HCT116 (cell line): ENCODE data around the gene OPRL1. TPM values are rescaled to one million over a fixed set of nuclear protein-coding genes. Genes with fewer than 3 reads are reported as not detected.

Experiments
- ATAC-seq: fragments of 200-7000 bp; cut with Tn5 transposase; 2 replicates; pipeline ENCODE4 v1.9.1; 2020; ENCODE audit warnings: mild to moderate bottlenecking, moderate library complexity
- BruUV-seq: library from RNA; stranded (reverse); fragments of 400-500 nt; replicated peaks from 2 replicates; lab custom pipeline; 2021; lab: Mats Ljungman, UMichigan
- CTCF ChIA-PET: fragments of 300-600 bp; sonication (Branson Sonifier 250); formaldehyde crosslinking; loops from one replicate; lab custom pipeline; 2021; ENCODE audit warnings: antibody characterized with exemption; lab: Charles Lee
- POLR2A ChIA-PET: fragments of 300-600, 350-600 bp; sonication (Branson Sonifier 250); formaldehyde crosslinking; loops from one replicate; lab custom pipeline; 2021; ENCODE audit warnings: antibody characterized with exemption; lab: Charles Lee
- RAD21 ChIA-PET, 2 experiments: fragments of 300-600 bp; sonication (Branson Sonifier 250); formaldehyde crosslinking; loops; one replicate each; lab custom pipeline; 2023; ENCODE audit warnings: low total read pairs in 2 of 2; ENCODE audit not compliant: uncharacterized antibody in 2 of 2, unreplicated experiment in 2 of 2, low non-redundant PET in 1 of 2; lab: Charles Lee
- DNase-seq: peaks from one replicate; pipeline ENCODE4 v3.0.0-alpha.2; 2010; ENCODE audit warnings: low read depth, low spot score
- H2AFZ ChIP-seq: fragments of 200-600 bp; shearing (Covaris generic), sonication (generic); 2 replicates; pipeline ENCODE4 v1.6.1; 2017; ENCODE audit warnings: low read depth, mixed run types, mixed read lengths, antibody characterized with exemption, low read length; ENCODE audit not compliant: poor library complexity, severe bottlenecking
- H3K27ac ChIP-seq: 2 replicates; pipeline ENCODE4 v1.5.1; 2012; ENCODE audit warnings: low read depth, low read length
- H3K27me3 ChIP-seq: fragments of 200-600 bp; sonication (generic); 2 replicates; pipeline ENCODE4 v1.6.1; 2016; ENCODE audit warnings: mixed run types, low read length, mixed read lengths; ENCODE audit not compliant: insufficient read depth
- H3K36me3 ChIP-seq, 2 experiments: fragments of 200-500 bp in 1 of 2; fragments of 200-600 bp in 1 of 2; sonication (Bioruptor generic) in 1 of 2; sonication (generic) in 1 of 2; 2 replicates each; pipeline versions ENCODE4 v1.5.1 to v1.6.1; 2014 to 2016; ENCODE audit warnings: low read length in 2 of 2, inconsistent platforms in 1 of 2, mixed read lengths in 1 of 2, mixed run types in 1 of 2; ENCODE audit not compliant: insufficient read depth in 2 of 2, control insufficient read depth in 1 of 2
- H3K4me1 ChIP-seq, 2 experiments: fragments of 200-600 bp in 1 of 2; sonication (generic) in 1 of 2; 2 replicates each; pipeline versions ENCODE4 v1.5.1 to v1.6.1; 2012 to 2017; ENCODE audit warnings: low read length in 2 of 2, inconsistent platforms in 1 of 2, mild to moderate bottlenecking in 1 of 2, mixed read lengths in 1 of 2, mixed run types in 1 of 2, moderate library complexity in 1 of 2; ENCODE audit not compliant: insufficient read depth in 2 of 2, control insufficient read depth in 1 of 2
- H3K4me2 ChIP-seq: fragments of 200-600 bp; sonication (generic); 2 replicates; pipeline ENCODE4 v1.6.1; 2017; ENCODE audit warnings: mixed run types, low read length, mixed read lengths
- H3K4me3 ChIP-seq, 2 experiments: fragments of 200-600 bp in 1 of 2; sonication (generic) in 1 of 2; replicated peaks in 1 of 2; 2 replicates each; pipeline ENCODE4 v1.5.1; 2011 to 2016; ENCODE audit warnings: low read length in 2 of 2, control low read depth in 1 of 2, low read depth in 1 of 2, mild to moderate bottlenecking in 1 of 2, mixed read lengths in 1 of 2, mixed run types in 1 of 2
- H3K79me2 ChIP-seq: fragments of 200-600 bp; sonication (generic); 2 replicates; pipeline ENCODE4 v1.6.1; 2017; ENCODE audit warnings: mild to moderate bottlenecking, mixed run types, low read length, moderate library complexity, mixed read lengths; ENCODE audit not compliant: insufficient read depth
- H3K9ac ChIP-seq: fragments of 200-600 bp; sonication (generic); 2 replicates; pipeline ENCODE4 v1.6.1; 2016; ENCODE audit warnings: low read length, mixed read lengths
- H3K9me2 ChIP-seq: fragments of 200-600 bp; sonication (generic), shearing (Covaris generic); 2 replicates; pipeline ENCODE4 v1.6.1; 2017; ENCODE audit warnings: mixed run types, mild to moderate bottlenecking, moderate library complexity; ENCODE audit not compliant: insufficient read depth
- H3K9me3 ChIP-seq, 2 experiments: fragments of 200-500 bp in 1 of 2; fragments of 200-600 bp in 1 of 2; sonication (Bioruptor generic) in 1 of 2; sonication (generic) in 1 of 2; 2 replicates each; pipeline ENCODE4 v1.6.1; 2014 to 2017; ENCODE audit warnings: low read length in 2 of 2, mixed read lengths in 2 of 2, inconsistent platforms in 1 of 2, low read depth in 1 of 2, mild to moderate bottlenecking in 1 of 2, mixed run types in 1 of 2, moderate library complexity in 1 of 2; ENCODE audit not compliant: control insufficient read depth in 1 of 2, insufficient read depth in 1 of 2
- H4K20me1 ChIP-seq: fragments of 200-600 bp; sonication (generic), shearing (Covaris generic); 2 replicates; pipeline ENCODE4 v1.6.1; 2017; ENCODE audit warnings: mixed run types, mild to moderate bottlenecking, moderate library complexity; ENCODE audit not compliant: insufficient read depth
- CEBPB ChIP-seq: IDR thresholded peaks from 2 replicates; pipeline ENCODE4 v1.6.1; 2012; ENCODE audit warnings: low read depth
- CTCF ChIP-seq, 3 experiments: fragments of 200-600 bp in 1 of 3; sonication (generic) in 1 of 3; IDR thresholded peaks in 2 of 3; conservative IDR thresholded peaks in 1 of 3; 2 replicates each; pipeline ENCODE4 v1.5.1; 2012 to 2017; ENCODE audit warnings: low read depth in 2 of 3, low read length in 2 of 3, antibody characterized with exemption in 1 of 3, borderline replicate concordance in 1 of 3, control low read depth in 1 of 3, mild to moderate bottlenecking in 1 of 3, mixed read lengths in 1 of 3, mixed run types in 1 of 3, moderate library complexity in 1 of 3; ENCODE audit not compliant: insufficient read depth in 1 of 3
- ELF1 ChIP-seq: IDR thresholded peaks from 2 replicates; pipeline ENCODE4 v1.6.1; 2012; ENCODE audit warnings: low read depth, borderline replicate concordance
- EZH2 ChIP-seq: fragments of 200-600 bp; sonication (generic); IDR thresholded peaks from 2 replicates; pipeline ENCODE4 v1.6.1; 2017; ENCODE audit warnings: antibody characterized with exemption, mixed run types
- JUND ChIP-seq: IDR thresholded peaks from 2 replicates; pipeline ENCODE4 v1.6.1; 2012
- SIN3A ChIP-seq: IDR thresholded peaks from 2 replicates; pipeline ENCODE4 v1.6.1; 2012; ENCODE audit warnings: low read depth
- SP1 ChIP-seq: IDR thresholded peaks from 2 replicates; pipeline ENCODE4 v1.6.1; 2012; ENCODE audit warnings: low read depth
- TCF7L2 ChIP-seq: IDR thresholded peaks from 2 replicates; pipeline ENCODE4 v1.7.0; 2011; ENCODE audit warnings: borderline replicate concordance, inconsistent platforms; ENCODE audit not compliant: insufficient read depth, insufficient read length; ENCODE audit errors: extremely low read depth
- YY1 ChIP-seq: IDR thresholded peaks from 2 replicates; pipeline ENCODE4 v1.6.1; 2011; ENCODE audit warnings: low read length, low read depth, moderate library complexity, mild to moderate bottlenecking; ENCODE audit not compliant: insufficient replicate concordance; ENCODE audit errors: extremely low read depth
- ZFX ChIP-seq: fragments of 450-650 bp; IDR thresholded peaks from 2 replicates; pipeline ENCODE4 v1.6.1; 2017
- ZNF274 ChIP-seq: fragments of 200-500 bp; sonication (Bioruptor generic); IDR thresholded peaks from 2 replicates; pipeline ENCODE4 v1.6.1; 2014; ENCODE audit warnings: mild to moderate bottlenecking, low read depth, low read length, inconsistent platforms
- intact Hi-C: fragments of 100-400 bp; cut with micrococcal nuclease; formaldehyde crosslinking; loops from 2 replicates; pipeline ENCODE4 v1.10.0; 2022
- total RNA-seq: library from RNA; stranded (reverse); gene quantifications from one replicate; pipeline ENCODE4 v1.2.1, GENCODE V29; 2021; ENCODE audit not compliant: unreplicated experiment

OPRL1 gene
- total RNA-seq, 1 experiment from 2014 or later, result 1.6 TPM

GRCh38 chr20:64098471-64099013, 18.7 kb downstream of the OPRL1 start:
- no peak overlapping the region for H3K4me2 ChIP-seq
- no peak for TF ChIP-seq CEBPB
- TF ChIP-seq TCF7L2, result no peak
- no peak for TF ChIP-seq SP1
- no peak for TF ChIP-seq SIN3A
- no peak for TF ChIP-seq ZNF274
- TF ChIP-seq ZFX, result no peak
- TF ChIP-seq ELF1, result no peak
- TF ChIP-seq EZH2, result no peak
- TF ChIP-seq JUND, result no peak
- no peak for TF ChIP-seq CTCF (IDR thresholded peaks at IDR 0.05 in 2 of 3, conservative IDR thresholded peaks at IDR 0.05 in 1 of 3; ENCODE audit: borderline replicate concordance in 1 of 3, insufficient read depth in 1 of 3, low read depth in 2 of 3, low read length in 2 of 3)
- no peak for TF ChIP-seq YY1
- ATAC-seq (no peak), DNase-seq (no peak)
- H3K27ac ChIP-seq, result no peak overlapping the region
- no peaks in the 10 kb centered on the region for H3K36me3 ChIP-seq
- peaks cover 4 to 13% of the 10 kb centered on the region in 2 experiments; a peak in 2 of 4 replicates for H3K4me1 ChIP-seq
- no peaks in the 10 kb centered on the region for H3K9me2 ChIP-seq
- H3K79me2 ChIP-seq, result no peaks in the 10 kb centered on the region
- RAD21 ChIA-PET, result no interaction called here
- POLR2A ChIA-PET, result no interaction called here
- no peaks in the 10 kb centered on the region for H3K27me3 ChIP-seq
- CTCF ChIA-PET, result interaction anchor here (1.7 kb wide), 1 partner anchor 15 kb away, joined by 4 read pairs; no protein-coding TSS in a partner anchor
- H4K20me1 ChIP-seq, result no peaks in the 10 kb centered on the region
- no peak overlapping the region for H2AFZ ChIP-seq
- no peak overlapping the region for H3K9ac ChIP-seq
- no peak overlapping the region for H3K4me3 ChIP-seq
- H3K9me3 ChIP-seq, result no peaks in the 10 kb centered on the region
- intact Hi-C loops, result no loop called here
- BruUV-seq, result no TSS peak
